Measurements from ENCODE around the gene TACC2.

Gene TACC2

DNA sequence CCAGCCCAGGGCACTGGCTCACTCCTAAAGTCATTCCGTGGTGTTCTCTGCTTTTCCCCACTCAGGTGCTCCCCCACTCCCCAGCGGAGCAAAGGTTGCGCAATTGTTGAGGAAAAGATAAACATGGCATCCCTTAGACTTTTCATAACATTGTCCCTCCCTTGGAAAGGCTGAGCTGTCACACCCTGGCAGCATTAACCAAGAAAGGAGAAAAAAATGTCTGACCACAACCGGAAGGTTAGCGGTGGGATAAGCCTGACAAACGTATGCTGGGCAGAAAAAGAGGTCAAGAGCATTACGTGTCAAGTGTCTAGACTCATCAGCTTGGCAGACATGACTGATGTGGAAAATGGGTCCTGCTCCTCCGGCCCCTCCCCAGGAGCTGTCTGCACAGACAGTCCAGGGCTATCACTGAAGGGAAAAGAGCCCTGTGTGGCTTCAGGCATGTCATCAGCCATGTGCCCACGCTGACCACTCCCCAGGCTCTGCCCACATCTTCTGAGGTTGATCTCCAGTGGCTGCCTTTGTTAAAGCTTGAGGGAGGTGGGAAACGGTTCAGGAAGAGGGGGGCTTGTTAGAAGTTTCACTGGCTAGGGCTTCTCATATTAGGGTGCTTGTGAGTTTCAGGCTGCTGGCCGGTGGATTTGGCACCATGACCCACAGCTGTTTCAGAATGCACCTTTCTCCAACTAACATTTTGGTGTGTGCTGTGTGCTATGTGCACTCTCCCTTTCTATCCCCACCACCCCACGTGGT, 312.3 kb downstream of the TACC2 start:
- no peak for DNase-seq

- DNase-seq: no peak
Observed at GRCh38 chr10:122301811-122302115, 312.8 kb downstream of the TACC2 start.

- DNase-seq: no peak
Observed at GRCh38 chr10:122302315-122302714, 313.4 kb downstream of the TACC2 start.

- no peak for DNase-seq
Observed at GRCh38 chr10:122303271-122304053, 314.5 kb downstream of the TACC2 start.
